Hepatic stellate cell (primary cell): ENCODE results near the gene ORAI1.
A peak's percentile ranks its signal among the peaks of the same experiment; 100 is the strongest.
"Not testable (repeated sequence)": the region's sequence is repeated elsewhere in the genome, so short reads cannot be mapped to it uniquely, and the experiment has no call there.

ENCODE experiments used
- DNase-seq: peaks from one replicate; pipeline ENCODE4 v3.0.0; 2011; ENCODE audit warnings: low spot score

The ORAI1 gene

DNA sequence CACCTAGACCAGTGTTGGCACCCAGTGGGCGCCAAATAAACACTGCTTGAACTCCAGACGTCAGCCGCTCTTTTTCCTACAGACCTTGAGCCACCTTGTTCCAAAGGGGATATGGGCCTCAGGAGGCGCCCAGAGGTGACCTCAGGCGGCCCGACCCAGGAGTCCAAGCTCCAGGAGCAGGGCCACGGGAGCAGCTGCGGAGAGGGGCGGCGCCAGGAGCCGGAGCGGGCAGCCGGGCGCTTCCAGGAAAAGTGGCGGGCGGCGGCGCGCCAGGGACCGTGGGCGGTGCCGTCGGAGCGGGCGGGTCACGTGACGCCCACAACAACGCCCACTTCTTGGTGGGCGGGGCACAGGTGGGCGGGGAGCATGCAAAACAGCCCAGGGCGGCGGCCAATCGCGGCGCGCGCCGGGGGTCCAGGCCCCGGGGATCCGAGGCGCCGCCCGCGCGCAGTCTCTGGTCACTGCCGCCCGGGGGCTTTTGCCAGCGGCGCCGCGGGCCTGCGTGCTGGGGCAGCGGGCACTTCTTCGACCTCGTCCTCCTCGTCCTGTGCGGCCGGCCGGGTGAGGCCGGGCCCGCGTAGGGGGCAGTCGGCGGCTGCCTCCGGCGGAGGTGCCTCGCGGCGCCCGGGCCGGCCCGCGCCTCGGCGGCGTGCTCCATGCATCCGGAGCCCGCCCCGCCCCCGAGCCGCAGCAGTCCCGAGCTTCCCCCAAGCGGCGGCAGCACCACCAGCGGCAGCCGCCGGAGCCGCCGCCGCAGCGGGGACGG lies at the start of gene ORAI1:
Gene ORAI1 (plus strand): TSS at position 444 of the 766 bp plus-strand sequence.
- DNase-seq: peak; percentile 97

DNA sequence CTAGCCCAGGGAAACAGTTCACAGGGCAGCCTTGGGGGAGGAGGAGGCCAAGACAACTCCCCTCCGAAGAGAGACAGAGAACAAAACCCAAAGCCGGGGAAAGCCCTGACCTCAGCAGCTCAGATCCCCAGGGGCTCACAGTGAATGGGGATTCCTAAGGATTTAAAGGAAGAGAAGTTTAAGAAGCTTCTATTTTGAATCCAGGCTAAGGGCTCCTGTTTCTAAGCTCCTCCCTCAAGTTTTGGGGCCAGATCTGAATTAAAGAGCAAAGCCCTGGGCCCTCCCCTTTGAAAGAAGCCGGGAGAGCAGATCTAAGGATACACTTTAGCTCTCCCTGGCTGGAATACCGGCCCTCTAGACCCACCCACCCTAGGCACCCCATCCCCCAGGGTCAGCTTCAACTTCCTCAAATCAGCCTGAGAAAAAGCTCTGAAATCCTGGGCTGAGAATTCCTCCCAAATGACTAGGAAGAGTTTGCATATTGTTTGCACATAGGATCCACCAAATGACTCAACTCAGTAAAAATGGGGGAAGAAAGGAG lies 49.4 kb upstream of the ORAI1 start:
- peak; percentile 91 for DNase-seq

DNA sequence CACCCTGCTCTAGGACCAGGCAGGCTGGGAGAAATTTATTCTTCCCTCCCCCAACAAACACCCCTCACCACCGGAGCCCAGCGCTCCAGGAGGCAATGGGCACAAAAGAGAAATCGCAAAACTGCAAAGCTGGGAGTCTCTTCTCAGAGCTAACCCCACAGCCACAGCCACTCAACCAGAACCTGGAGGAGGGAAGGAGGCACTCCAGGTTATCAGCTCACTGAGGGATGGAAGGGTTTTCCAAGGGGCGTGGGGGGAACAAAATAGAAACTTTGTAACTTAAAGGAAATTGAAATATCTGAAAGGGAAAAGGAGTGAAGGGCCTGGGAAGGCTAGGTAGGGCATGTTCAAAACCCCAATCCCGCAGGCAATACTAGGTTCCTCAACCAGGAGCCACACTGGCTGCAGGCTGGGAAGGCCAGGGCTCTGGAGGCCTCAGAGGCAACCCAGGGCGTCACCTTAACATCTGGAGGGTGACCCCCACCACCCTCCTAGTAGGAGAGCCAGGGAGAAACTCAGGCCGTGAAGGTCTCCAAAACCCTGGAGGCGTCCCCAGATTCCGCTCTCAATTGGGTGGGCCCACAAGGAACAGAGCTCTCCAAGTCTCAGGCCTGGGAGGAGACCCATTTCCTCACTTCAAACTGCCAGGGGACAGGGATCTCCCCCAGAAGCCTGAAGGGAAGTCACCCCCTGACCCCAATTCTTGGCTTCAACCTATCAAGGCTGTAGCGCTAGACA lies 48.7 kb upstream of the ORAI1 start:
- peak; percentile 37 for DNase-seq

DNA sequence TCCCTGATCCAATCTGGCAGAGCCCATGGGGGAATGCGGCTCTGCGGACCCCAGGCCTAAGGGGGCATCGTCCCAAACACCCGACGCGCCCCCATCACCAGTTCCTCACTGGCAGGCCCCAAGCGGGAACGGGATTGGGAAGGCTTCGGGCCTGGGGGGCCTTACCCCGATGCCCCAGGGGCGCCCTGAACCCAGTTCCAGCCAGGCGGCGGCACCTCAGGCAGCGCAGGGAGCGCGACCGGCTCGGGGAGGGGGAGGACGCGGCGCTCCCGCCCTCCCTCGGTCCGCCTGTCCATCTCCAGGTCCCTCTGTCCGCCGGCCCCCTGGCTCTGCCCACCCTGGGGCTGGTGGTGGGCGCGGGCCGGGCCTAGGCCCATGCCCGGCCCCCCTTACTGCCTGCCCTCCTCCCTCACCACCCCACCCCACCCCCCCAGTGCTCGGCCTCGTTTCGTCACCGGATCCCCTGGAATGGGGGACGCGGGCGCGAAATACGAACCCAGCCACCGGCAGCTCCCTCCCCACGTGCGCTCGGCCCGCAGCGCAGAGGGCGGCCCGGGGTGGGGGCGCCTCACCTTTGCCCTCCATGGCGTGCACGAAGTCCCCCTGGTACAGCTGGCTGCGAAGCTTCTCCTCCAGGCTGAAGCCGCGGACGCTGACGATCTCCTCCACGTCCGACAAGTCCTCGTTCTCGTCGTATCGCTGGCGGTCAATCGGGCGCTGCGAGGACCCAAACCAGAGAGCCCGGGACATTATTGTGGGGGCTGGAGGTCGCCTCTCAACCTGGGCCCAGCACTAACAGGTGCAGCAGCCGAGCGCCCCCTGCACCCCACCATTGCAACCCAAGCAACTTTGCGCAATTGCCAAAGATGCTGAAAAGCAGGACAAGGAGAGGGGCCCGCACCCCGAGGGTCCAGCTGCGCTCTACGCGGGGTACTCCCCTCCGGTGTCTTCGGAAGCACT lies 47.8 kb upstream of the ORAI1 start:
- peak; percentile 67 for DNase-seq

DNA sequence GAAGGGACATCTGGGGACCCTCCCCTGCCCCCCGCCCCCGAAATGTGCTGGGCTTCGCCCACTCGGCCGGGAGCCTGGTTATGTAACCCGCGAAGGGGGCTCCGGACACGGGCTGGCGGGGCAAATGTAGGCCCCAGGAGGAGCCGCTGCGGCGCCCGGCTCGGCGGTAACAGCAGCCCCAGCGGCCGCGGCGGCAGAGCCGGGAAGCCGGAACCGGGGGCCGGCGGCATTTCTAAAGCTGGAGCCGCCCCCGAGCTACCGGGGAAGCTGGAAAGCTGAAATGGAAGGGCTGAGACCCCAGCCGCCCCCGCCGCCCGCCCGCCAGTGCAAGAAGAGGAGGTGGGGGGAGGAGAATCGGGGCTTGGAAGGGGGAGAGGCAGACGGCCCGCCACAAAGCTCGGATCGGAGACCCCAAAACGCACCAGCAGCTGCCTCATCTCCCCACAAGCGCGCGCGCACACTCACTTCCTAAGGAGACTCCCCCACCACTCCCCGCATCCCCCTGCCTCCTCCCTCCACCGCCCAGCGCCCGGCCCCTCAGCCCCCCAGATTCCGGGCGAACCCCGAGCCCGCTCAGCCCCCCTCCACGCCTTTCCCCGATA lies 47.0 kb upstream of the ORAI1 start:
- no peak for DNase-seq

DNA sequence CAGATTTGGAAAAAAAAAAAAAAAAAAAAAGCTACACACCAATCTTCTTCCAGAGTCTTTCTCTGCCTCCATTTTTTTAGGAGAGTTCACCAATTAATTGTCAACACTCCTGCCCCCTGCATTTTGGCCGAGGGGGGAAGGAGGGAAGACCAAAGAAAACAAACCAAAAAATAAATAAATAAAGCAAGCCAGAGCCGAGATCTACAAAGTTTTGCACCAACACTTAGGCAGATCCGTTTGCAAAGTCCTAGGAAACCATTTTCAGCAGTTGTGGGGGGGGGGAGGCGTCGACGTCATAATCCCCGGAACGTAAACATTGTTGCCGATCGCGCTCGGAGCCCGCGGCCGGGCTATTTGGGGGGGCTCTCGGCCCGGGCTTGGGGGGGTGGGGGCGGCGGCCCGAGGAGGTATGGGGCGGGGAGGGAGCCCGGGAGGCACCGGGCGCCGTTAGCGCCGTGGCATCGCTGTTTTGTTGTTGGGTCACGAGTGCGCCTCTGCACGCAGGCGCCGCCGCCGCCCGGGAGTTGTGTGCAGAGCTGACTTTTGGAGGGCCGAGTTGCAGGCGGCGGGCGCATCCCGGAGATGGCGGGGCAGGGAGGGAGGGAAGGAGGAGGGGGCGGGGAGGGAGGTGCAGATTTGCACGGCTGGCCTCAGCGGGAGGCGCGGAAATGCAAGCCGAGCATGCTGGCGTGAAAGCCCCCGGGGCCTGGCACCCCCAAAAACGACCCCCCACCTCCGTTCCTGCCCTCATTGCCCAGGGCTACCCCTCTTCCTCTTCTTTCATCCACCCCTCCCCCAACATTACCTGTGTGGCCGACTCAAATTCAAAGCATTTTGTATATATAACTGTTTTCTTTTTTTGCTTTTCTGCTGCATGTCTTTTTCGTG lies 46.1 kb upstream of the ORAI1 start:
- DNase-seq: peak; percentile 65

DNA sequence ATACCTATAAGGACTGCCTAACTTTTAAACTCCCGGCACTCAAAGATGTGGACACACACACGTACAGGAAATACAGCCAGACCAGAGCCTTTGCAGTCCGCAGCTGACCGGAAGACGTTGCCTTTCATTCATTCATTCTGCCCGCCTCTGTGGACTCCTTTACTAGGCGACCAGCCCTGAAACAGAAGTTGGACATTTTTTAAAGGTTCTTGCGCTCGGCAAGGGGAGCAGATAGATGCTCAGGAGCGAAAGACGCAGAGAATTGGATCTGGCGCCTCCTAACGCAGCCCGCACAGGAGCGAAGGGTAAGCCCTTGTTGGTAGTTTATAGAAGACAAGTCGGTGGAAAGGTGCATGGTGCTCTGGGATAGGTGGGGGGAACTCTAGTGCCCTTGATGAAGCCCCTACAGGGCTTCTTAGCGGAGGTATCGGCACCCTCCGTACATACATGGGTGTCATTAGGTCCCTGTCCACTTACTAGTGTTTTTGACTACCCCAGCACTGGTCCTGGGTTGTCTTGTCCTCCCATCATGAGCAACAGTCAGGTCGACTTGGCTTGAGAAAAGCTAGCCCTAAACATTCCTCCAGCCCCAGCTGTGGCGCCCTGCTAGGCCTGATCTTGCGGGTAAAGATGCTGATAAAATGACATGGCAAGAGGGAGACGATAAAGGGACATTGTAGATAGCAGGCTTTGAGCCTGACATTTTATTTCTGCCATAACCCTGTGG lies 45.2 kb upstream of the ORAI1 start, which contains the start of gene KDM2B:
Gene KDM2B (minus strand): TSS at position 65 of the 727 bp plus-strand sequence. CDS start 112 bp downstream, outside the sequence.
- peak; percentile 56 for DNase-seq

DNA sequence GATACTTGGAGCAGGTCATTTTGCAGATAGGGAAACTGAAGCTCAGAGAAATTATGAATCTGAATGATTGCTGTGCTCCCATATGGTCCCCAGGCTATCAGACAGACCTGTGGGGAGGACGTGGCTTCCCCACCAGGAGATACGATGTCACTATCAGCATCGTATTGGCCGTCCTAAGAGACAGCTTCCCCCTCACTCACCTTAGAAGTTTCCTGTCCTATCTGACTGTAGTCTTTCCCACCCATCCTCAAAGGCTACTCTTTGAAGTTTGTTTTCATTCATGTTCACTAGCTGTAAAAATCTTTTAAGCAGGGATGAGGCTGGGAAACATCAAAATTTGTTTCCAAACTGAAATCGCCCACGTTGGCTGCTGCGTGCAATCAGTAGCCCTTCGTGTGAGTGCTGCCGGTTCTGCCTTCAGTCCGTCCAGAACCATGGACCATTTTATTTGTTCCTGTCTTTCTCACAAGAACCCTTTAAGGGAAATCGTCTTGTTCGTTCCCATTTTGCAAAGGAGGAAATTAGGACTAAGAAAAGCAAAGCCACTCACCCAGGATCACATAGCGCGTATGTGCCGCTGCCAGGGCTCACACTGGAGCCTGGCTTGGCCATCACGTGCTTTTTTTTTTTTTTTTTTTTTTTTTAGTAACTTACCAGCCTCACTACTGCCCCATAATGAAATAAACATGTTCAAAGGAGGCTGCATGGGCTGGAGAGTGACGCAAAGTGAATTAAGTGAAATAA lies 44.5 kb upstream of the ORAI1 start:
- DNase-seq: peak; percentile 68

DNA sequence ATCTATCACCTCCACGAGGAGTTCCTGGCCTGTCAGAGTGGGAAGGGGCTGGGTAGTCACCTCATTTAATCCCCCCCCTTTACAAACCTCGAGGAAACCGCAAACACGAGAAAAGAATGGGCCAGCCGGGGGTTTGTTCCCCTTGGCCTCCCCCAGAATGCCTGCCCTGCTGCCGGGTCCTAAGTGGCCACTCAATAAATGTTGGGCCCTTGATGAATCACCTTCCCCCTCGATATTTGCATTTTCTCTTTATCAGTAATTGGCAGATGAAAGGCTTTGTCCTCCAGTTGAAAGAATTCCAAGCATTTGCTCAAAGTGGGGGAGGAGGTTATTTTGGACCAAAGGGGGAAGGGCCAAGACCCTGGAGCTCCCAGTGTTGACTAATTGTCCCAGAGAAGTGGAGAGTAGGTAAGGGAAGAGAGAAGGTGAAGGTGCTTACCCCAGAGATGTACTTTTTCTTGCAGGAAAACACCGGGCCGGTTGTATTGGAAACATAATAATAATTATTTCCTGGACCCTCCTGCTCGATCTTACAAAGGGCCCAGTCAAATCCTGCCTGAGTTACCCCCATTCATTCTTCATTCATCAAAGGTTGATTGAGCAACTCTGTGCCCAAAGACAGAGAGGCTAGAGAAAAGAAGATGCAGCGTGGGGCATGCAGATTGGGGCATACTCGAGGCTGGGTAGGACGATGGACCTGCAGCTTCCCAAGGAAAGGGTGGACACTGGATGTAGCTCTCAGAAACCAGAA lies 43.6 kb upstream of the ORAI1 start:
- no peak for DNase-seq

DNA sequence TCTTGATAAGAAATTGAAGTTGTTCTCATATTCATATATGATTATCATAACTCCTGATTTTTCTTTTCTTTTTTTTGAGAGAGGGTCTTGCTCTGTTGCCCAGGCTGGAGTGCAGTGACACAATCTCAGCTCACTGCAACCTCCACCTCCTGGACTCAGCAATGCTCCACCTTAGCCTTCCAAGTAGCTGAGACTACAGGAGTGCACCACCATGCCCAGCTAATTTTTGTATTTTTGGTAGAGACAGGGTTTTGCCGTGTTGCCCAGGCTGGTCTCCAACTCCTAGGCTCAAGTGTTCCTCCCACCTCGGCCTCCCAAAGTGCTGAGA lies 43.0 kb upstream of the ORAI1 start:
- not testable (repeated sequence) for DNase-seq

DNA sequence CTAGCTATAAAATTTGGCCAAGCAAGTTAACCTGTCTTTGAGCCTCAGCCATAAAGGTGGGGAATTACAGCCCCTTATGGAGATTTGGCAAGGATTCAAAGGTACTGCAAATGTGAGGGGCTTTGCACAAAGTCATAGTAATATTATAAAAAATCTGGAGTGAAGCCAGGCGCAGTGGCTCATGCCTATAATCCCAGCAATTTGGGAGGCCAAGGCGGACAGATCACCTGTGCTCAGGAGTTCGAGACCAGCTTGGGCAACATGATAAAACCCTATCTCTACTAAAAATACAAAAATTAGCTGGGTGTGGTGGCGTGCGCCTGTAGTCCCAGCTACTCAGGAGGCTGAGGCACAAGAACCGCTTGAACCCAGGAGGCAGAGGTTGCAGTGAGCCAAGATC lies 41.4 kb upstream of the ORAI1 start:
- not testable (repeated sequence) for DNase-seq

DNA sequence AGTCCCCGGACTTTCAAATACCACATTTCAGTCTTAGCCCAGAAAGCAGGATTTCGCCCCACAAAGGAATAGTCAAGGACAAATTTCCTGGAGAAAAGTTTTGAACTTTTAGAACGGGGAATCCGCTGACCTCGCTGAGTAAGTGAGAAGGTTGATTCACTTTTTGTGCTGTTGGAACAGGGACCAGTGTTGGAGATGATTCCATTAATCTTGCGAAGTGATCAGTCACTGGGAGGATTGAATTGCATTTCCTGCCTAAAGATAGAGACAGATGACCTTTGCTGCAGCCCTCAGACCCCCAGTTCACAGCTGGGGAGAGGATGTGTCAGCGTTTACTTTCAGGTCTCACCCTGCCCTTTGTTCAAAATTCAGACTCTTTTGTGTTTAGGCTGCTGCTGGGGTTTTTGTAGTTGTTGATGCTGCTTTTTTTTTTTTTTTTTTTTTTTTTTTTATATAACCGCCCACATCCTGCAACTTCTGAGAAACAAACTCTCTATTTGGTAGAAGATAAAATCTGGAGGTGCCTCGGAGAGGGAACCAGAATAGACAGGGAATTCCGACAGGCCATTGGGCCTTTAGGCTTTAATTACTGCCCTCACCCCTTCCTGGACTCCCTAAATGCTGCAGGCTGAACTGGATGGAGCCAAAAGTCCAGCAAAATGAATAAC lies 35.7 kb upstream of the ORAI1 start:
- peak; percentile 34 for DNase-seq

DNA sequence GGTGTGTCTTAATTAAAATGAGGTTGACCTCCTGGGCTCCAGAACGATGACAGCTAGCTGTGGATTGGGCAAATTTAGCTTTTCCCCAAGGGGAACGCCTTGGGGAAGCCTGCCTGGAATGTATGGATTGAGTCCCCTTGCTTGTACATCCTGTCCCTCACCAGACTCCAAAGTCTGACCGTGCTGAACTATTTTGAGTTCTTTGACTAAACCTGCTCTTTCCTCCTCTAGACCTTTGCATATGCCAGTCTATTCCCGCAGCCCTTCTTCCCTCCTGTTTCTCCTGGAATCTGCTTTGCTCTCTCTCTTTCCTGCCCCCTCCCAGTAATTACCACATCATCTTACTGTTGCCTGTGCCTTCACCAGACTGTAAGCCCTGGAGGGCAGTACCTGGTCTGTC lies 34.0 kb upstream of the ORAI1 start:
- DNase-seq: no peak

DNA sequence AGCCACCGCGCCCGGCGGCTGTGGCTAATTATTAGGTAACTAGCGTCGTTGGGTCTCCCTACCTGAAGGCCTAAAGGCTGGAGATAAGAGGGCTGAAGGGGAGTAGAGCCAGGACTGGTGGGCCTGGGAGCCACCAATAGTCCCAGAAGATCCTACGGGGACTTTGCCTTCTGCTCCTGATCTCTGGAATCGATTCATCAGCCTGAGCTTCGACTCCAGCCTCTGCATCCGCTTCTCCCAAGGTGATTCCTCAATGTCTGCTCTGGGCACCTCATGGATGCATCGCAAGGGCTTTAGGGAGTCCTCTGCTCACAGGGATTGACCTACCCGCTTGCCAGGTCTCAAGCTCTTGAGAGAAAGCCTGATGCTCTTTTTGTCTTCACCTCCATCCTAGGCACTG lies 30.8 kb upstream of the ORAI1 start:
- DNase-seq: no peak

DNA sequence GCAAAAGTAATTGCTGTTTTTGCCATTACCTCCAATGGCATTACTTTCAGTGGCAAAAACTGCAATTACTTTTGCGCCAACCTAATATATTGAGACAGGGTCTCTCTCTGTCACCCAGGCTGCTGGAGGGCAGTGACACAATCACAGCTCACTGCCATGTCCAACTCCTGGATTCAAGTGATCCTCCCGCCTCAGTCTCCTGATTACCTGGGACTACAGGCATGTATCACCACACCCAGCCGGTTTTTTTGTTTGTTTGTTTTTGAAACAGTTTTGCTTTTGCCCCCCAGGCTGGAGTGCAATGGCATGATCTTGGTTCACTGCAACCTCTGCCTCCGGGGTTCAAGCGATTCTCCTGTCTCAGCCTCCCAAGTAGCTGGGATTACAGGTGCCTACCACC lies 29.8 kb upstream of the ORAI1 start:
- DNase-seq: no peak

DNA sequence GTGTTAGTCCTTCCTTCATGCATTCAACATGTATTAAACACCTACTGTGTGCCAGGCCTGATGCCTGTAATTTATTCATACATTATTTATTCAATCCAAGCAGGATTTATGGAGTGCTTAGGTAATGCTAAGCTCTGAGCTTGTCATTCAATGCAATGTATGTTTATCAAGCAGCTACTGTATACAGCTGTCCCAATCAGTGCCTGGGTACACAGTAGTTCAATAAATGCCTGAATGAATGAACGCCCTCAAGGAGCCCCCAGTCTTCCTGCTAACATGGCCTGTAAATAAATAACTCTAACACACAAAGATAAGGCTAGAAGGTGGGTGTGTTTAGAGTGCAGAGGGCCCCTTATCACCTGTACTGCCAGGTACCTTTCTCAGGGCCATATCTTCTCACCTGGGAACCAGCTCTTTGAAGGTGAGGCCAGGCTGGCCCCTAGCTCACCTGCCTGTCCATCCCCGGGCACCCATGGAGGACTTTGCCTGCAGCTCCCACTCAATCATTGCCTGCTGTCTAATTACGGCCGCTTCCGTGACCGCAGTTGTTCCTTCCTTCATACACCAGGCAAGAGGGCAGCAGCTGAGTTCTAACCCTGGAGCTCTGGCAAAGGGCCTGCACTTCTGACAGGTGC lies 25.5 kb upstream of the ORAI1 start:
- no peak for DNase-seq

DNA sequence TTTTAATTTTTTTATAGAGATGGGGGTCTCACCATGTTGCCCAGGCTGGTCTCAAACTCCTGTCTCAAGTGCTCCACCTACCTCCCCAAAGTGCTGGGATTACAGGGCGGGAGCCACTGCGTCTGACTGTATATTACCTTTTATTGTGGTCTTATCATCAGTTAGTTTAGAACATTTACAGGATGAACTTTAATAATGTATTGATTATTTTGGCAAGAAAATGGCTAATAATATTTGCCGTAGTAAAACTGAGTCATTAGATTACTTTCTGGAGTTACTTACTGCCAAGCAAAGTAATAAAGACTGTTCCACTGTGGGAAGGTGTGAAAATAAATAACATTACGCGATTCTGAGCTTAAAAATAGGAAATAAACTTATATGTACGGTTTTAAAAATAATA lies 23.6 kb upstream of the ORAI1 start:
- DNase-seq: no peak
